Measurements from ENCODE around the gene OIT3. TPM values are rescaled to one million over a fixed set of nuclear protein-coding genes. Genes with fewer than 3 reads are reported as not detected.

OIT3 gene
- total and polyA plus RNA-seq, 2 of the 4 experiments (the other 2 are of a cell fraction) = not detected

DNA sequence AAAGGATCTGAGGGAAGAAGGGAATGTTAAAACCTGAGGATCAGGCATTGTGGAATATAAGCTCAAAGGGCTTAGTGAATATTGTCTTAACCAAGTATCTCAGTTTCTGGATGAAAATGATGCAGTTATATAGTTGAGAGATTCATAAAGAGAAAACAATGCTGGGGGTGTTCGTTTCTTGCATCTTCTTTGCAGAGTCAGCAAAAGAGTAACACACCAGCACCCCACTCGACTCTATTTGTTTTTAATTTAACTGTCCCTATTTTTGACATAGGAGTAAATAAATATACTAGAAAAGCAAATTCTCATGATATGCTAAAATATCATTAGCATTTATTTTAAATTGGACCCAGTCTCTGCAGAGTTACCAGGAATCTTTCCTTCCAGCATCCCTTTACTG lies 7.6 kb upstream of the OIT3 start:
- H3K4me1 ChIP-seq (ENCODE audit: control insufficient read depth, insufficient read depth, low read length) = no peaks in the 10 kb centered on the region; the same call in 1 of the 2 replicates
- no peak overlapping the region for H4K91ac ChIP-seq (ENCODE audit: insufficient read depth, low read depth, low read length)
- H4K5ac ChIP-seq (ENCODE audit: low read depth, low read length) = no peak overlapping the region
- no peaks in the 10 kb centered on the region for H3K79me1 ChIP-seq (ENCODE audit: low read depth in 1 of 2, low read length in 2 of 2)
- H3K14ac ChIP-seq (replicated peaks; ENCODE audit: low read depth, low read length) = no peak overlapping the region
- H3K4ac ChIP-seq (ENCODE audit: low read depth, low read length) = no peak overlapping the region
- no peak overlapping the region for H2BK120ac ChIP-seq (ENCODE audit: low read depth, low read length)
- peak; percentile 85 for TF ChIP-seq MAFK (IDR thresholded peaks at IDR 0.05; ENCODE audit: low read depth, low read length)
- TF ChIP-seq SMC3 (IDR thresholded peaks at IDR 0.05; ENCODE audit: low read depth, low read length) = no peak
- H3K23ac ChIP-seq (ENCODE audit: low read depth, low read length) = no peak overlapping the region
- H3K27ac ChIP-seq (ENCODE audit: insufficient read depth, low read length) = no peak overlapping the region
- H4K20me1 ChIP-seq (ENCODE audit: insufficient read depth, low read length) = no peaks in the 10 kb centered on the region
- POLR2A ChIA-PET (ENCODE audit: unreplicated experiment) = no interaction called here
- peaks cover 3% of the 10 kb centered on the region for H3K36me3 ChIP-seq (ENCODE audit: control insufficient read depth, insufficient read depth, low read length)
- H2BK15ac ChIP-seq (ENCODE audit: low read depth, low read length) = no peak overlapping the region
- H3K9me1 ChIP-seq (ENCODE audit: insufficient read depth, low read length) = 0 out of 2 replicates have a peak, but pooled peaks cover 5% of the 10 kb centered on the region
- CTCF ChIA-PET = no interaction called here
- H2AFZ ChIP-seq (replicated peaks; ENCODE audit: low read length, poor library complexity) = no peak overlapping the region
- dilution Hi-C loops (cut with HindIII; ENCODE audit: low sequenced_read_pairs, unreplicated experiment) = no loop called here
- no peak overlapping the region for H2AK9ac ChIP-seq (replicated peaks; ENCODE audit: low read depth, low read length, poor library complexity)
- H3K4me2 ChIP-seq (ENCODE audit: low read depth, low read length) = no peak overlapping the region
- no peak overlapping the region for H3K18ac ChIP-seq (ENCODE audit: low read depth, low read length)
- no peak overlapping the region for H2BK5ac ChIP-seq (ENCODE audit: low read depth, low read length, poor library complexity, severe bottlenecking)
- no peak overlapping the region for H4K8ac ChIP-seq (ENCODE audit: low read depth in 2 of 2, low read length in 2 of 2)
- H2AK5ac ChIP-seq (ENCODE audit: low read depth, low read length) = no peak overlapping the region
- no peak overlapping the region for H3K4me3 ChIP-seq (ENCODE audit: insufficient read depth, low read depth, low read length)
- H3K9ac ChIP-seq (ENCODE audit: low read depth, low read length) = no peak overlapping the region
- intact Hi-C loops (cut with micrococcal nuclease) = no loop called here
- WGBS, 2 experiments (ENCODE audit: extremely low coverage in 2 of 2, insufficient read length in 1 of 2) = no CpG with 5 or more reads among the region's 2 CpGs
- BruUV-seq (replicated peaks) = no TSS peak
- ATAC-seq (ENCODE audit: low read depth) (no peak), DNase-seq (no peak)
- H2BK20ac ChIP-seq (ENCODE audit: low read depth, low read length) = no peak overlapping the region
- H3K56ac ChIP-seq (ENCODE audit: extremely low read depth, insufficient read depth, low read length) = no peak overlapping the region
- H3K9me3 ChIP-seq (ENCODE audit: control insufficient read depth, insufficient read depth, low read length) = no peaks in the 10 kb centered on the region
- no peaks in the 10 kb centered on the region for H3K27me3 ChIP-seq (ENCODE audit: control insufficient read depth, insufficient read depth, low read length)
- in situ Hi-C loops (cut with MboI; ENCODE audit: low sequenced_read_pairs) = no loop called here
